ENCODE data around the gene DHX58. TPM values are rescaled to one million over a fixed set of nuclear protein-coding genes. Genes with fewer than 3 reads are reported as not detected.

Gene DHX58
- total and polyA plus RNA-seq, 2 of the 4 experiments (the other 2 are of a cell fraction): 1.1 to 2.8 TPM

DNA sequence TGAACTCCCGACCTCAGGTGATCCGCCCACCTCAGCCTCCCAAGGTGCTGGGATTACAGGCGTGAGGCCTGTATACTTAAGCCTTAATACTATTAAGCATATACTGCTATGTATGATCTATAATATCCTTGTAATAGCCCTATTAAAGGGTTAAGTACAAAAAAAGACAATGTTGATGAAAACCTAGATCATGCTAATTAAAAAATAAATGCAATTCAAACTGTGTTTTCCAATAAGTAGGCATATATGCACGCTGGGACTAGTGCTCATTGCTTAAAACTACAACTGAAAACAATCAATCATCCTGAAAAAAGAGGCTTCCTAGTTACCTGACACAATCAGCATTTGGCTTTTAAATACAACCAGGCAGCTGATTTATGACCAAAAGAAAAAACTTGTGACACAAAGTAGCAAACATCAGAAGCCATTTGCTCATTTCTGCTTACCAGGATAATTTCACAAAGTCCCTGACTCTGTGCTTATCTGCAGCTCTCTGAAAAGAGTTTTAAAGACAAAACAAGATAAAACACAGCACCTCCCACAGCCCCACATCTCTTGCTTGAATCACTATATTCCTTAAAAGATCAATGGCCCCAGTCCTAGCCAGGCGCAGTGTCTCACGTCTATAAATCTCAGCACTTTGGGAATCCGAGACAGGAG lies 25.3 kb downstream of the DHX58 start:
- TF ChIP-seq, protein P1, sequence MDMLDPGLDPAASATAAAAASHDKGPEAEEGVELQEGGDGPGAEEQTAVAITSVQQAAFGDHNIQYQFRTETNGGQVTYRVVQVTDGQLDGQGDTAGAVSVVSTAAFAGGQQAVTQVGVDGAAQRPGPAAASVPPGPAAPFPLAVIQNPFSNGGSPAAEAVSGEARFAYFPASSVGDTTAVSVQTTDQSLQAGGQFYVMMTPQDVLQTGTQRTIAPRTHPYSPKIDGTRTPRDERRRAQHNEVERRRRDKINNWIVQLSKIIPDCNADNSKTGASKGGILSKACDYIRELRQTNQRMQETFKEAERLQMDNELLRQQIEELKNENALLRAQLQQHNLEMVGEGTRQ (IDR thresholded peaks at IDR 0.05; ENCODE audit: low read depth, low read length): no peak
- no peak overlapping the region for H2BK15ac ChIP-seq (ENCODE audit: low read depth, low read length)
- no peaks in the 10 kb centered on the region for H3K36me3 ChIP-seq (ENCODE audit: control insufficient read depth, insufficient read depth, low read length)
- in situ Hi-C loops (cut with MboI; ENCODE audit: low sequenced_read_pairs) (no loop called here), dilution Hi-C loops (cut with HindIII; ENCODE audit: low sequenced_read_pairs, unreplicated experiment) (no loop called here), intact Hi-C loops (cut with micrococcal nuclease) (no loop called here)
- H3K9me1 ChIP-seq (ENCODE audit: insufficient read depth, low read length): no peaks in the 10 kb centered on the region
- no peak overlapping the region for H3K56ac ChIP-seq (ENCODE audit: extremely low read depth, insufficient read depth, low read length)
- H4K91ac ChIP-seq (ENCODE audit: insufficient read depth, low read depth, low read length): no peak overlapping the region
- no peak overlapping the region for H2AFZ ChIP-seq (replicated peaks; ENCODE audit: low read length, poor library complexity)
- H3K4me3 ChIP-seq (ENCODE audit: insufficient read depth, low read depth, low read length): no peak overlapping the region
- 0% methylated on average over 1 of the region's 7 CpGs; no CpG with 5 or more reads in 1 of the 2 experiments for WGBS, 2 experiments (ENCODE audit: extremely low coverage in 2 of 2, insufficient read length in 1 of 2)
- H2BK120ac ChIP-seq (ENCODE audit: low read depth, low read length): no peak overlapping the region
- no peak overlapping the region for H3K18ac ChIP-seq (ENCODE audit: low read depth, low read length)
- no peak overlapping the region for H3K14ac ChIP-seq (replicated peaks; ENCODE audit: low read depth, low read length)
- H3K4me2 ChIP-seq (ENCODE audit: low read depth, low read length): no peak overlapping the region
- no peak overlapping the region for H4K5ac ChIP-seq (ENCODE audit: low read depth, low read length)
- peaks cover 34% of the 10 kb centered on the region for H3K27me3 ChIP-seq (ENCODE audit: control insufficient read depth, insufficient read depth, low read length)
- no TSS peak for BruUV-seq (replicated peaks)
- ATAC-seq (ENCODE audit: low read depth): no peak
- H2BK20ac ChIP-seq (ENCODE audit: low read depth, low read length): no peak overlapping the region
- no peak for DNase-seq
- H2BK5ac ChIP-seq (ENCODE audit: low read depth, low read length, poor library complexity, severe bottlenecking): no peak overlapping the region
- no peaks in the 10 kb centered on the region for H3K4me1 ChIP-seq (ENCODE audit: control insufficient read depth, insufficient read depth, low read length)
- ChIA-PET CTCF (no interaction called here), POLR2A (ENCODE audit: unreplicated experiment) (no interaction called here)
- H4K8ac ChIP-seq (ENCODE audit: low read depth in 2 of 2, low read length in 2 of 2): no peak overlapping the region
- no peaks in the 10 kb centered on the region for H4K20me1 ChIP-seq (ENCODE audit: insufficient read depth, low read length)
- H3K4ac ChIP-seq (ENCODE audit: low read depth, low read length): no peak overlapping the region
- H3K23ac ChIP-seq (ENCODE audit: low read depth, low read length): no peak overlapping the region
- H3K79me1 ChIP-seq (ENCODE audit: low read depth in 1 of 2, low read length in 2 of 2): no peaks in the 10 kb centered on the region
- H3K9me3 ChIP-seq (ENCODE audit: control insufficient read depth, insufficient read depth, low read length): no peaks in the 10 kb centered on the region
- H2AK9ac ChIP-seq (replicated peaks; ENCODE audit: low read depth, low read length, poor library complexity): no peak overlapping the region
- no peak overlapping the region for H2AK5ac ChIP-seq (ENCODE audit: low read depth, low read length)
- H3K27ac ChIP-seq (ENCODE audit: insufficient read depth, low read length): no peak overlapping the region
- no peak overlapping the region for H3K9ac ChIP-seq (ENCODE audit: low read depth, low read length)
